HG02884 (cell line): ENCODE results near the gene ACKR3.

Experiments used
- ATAC-seq: cut with Tn5 transposase; IDR thresholded peaks from one replicate; pipeline ENCODE4 v1.9.1; 2021; ENCODE audit warnings: mild to moderate bottlenecking, moderate library complexity; ENCODE audit not compliant: unreplicated experiment

ACKR3 gene

GRCh38 chr2:236627841-236628240 is 58.2 kb downstream of the ACKR3 start:
- ATAC-seq: no peak

- no peak for ATAC-seq
These were observed 58.8 kb downstream of the ACKR3 start for GRCh38 chr2:236628256-236628901.

- ATAC-seq: no peak
These were observed 59.5 kb downstream of the ACKR3 start for GRCh38 chr2:236628981-236629605.

- ATAC-seq: no peak
These were observed 60.6 kb downstream of the ACKR3 start for GRCh38 chr2:236629961-236630872.

GRCh38 chr2:236631281-236631855 is 61.7 kb downstream of the ACKR3 start:
- no peak for ATAC-seq

GRCh38 chr2:236631856-236632291 is 62.2 kb downstream of the ACKR3 start:
- no peak for ATAC-seq
